Activated CD8-positive, alpha-beta memory T cell treated with anti-CD3 and anti-CD28 coated beads, Interleukin-2, amount 50 U/mL, for 1 hour (primary cell): Measurements from ENCODE around the gene PCIF1.
"Not testable (repeated sequence)": the region's sequence is repeated elsewhere in the genome, so short reads cannot be mapped to it uniquely, and the experiment has no call there.

Experiments used
- DNase-seq: peaks from one replicate; pipeline ENCODE4 v3.0.0-alpha.2; 2020; ENCODE audit errors: extremely low read depth

Gene PCIF1

GRCh38 chr20:45947110-45947866 is 12.8 kb downstream of the PCIF1 start:
- no peak for DNase-seq

DNA sequence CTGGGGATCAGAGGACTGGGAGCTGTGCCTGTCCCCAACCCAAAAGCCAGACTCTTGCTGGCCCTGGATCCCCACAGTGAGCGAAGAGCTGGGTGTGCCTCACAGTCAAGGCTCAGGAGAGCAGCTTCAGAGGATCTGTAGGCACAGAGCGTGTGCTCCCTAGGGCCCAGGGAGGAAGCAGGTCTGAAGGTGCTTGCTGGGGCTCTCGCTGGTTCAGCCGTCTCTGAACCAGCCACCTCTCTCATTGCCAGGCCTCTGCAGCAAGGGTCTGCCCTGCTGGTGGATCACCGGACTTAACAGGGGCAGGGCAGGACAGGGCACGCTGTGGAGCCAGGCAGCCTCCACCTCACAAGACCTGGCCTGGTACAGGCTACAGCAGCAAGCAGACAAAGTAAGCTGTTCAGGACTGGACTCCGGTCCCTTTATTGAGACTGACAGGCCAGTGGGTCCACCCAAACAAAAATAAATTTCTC is 13.8 kb downstream of the PCIF1 start:
- no peak for DNase-seq

GRCh38 chr20:45948742-45949541 is 14.5 kb downstream of the PCIF1 start:
- no peak for DNase-seq

DNA sequence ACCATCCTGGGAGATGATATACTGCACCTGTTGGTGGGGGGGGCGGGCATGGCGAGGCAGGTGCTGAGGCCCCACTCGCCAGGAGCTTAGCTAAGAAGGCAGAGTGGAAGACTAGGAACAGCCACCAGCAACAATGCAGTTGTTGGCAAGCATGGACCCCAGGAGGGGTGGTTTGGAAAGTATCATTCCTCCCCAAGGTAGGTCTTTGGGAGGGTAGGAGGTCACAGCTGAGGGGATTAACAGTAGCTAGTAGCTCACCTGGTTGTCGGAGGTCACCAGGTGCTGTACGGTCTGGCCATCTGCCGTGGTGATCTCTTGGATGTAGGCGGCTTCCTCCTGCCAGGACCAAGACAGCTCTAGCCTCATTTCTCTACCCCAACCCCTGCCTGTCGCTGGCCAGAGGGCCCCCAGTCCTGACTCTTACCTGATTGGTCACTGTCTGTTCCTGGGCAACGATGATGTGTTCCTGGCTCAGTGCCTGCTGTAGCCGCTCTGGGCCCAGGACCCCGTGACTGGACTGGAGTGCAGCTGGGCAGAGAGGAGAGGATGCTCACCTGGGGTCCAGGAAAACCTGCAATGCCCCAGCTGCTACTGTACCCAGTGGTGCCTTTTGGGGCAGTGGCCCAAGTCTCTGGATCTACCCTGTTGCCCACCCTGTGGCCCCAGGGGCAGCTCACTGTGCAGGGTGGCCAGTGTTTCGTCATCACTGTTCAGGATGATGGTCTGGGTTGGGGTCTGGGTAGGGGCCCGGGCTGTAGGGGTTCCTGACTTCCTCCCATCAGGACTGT is 15.3 kb downstream of the PCIF1 start:
- DNase-seq, result no peak

DNA sequence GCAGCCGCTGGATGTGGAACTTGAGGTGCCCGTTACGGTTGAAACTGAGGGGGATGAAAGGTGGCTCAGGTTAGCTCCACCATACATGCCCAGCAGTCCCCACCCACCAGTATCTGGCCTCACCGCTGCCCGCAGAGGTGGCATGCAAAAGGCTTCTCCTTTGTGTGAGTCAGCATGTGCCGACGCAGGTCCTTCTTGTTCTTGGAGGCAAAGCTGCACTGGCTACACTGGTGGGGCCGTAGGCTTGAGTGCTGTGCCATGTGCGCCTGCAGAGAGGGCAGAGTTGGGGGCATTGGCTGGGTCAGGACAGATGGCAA is 15.8 kb downstream of the PCIF1 start:
- no peak for DNase-seq

GRCh38 chr20:45951925-45952834 is 17.7 kb downstream of the PCIF1 start:
- DNase-seq, result no peak

- no peak for DNase-seq
Measured at GRCh38 chr20:45952861-45953260, 18.4 kb downstream of the PCIF1 start.

- no peak for DNase-seq
Measured at GRCh38 chr20:45953672-45954071, 19.2 kb downstream of the PCIF1 start.

DNA sequence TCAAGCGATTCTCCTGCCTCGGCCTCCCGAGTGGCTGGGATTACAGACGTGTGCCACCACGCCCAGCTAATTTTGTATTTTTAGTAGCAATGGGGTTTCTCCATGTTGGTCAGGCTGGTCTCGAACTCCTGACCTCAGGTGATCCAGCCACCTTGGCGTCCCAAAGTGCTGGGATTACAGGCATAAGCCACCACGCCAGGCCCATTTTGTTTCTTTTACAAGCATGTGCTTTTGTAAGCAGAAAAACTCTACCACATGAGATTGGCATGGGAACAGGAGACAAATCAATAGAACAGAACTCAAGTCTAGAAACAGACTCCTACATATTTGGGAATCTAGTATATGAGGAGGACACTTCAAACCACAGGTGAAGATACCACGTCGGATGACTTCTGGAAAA is 21.8 kb downstream of the PCIF1 start:
- not testable (repeated sequence) for DNase-seq

GRCh38 chr20:45957021-45957941 is 22.8 kb downstream of the PCIF1 start:
- DNase-seq, result no peak

GRCh38 chr20:45958593-45958992 is 24.1 kb downstream of the PCIF1 start:
- DNase-seq, result no peak

- DNase-seq, result no peak
Measured at GRCh38 chr20:45959126-45959525, 24.6 kb downstream of the PCIF1 start.

DNA sequence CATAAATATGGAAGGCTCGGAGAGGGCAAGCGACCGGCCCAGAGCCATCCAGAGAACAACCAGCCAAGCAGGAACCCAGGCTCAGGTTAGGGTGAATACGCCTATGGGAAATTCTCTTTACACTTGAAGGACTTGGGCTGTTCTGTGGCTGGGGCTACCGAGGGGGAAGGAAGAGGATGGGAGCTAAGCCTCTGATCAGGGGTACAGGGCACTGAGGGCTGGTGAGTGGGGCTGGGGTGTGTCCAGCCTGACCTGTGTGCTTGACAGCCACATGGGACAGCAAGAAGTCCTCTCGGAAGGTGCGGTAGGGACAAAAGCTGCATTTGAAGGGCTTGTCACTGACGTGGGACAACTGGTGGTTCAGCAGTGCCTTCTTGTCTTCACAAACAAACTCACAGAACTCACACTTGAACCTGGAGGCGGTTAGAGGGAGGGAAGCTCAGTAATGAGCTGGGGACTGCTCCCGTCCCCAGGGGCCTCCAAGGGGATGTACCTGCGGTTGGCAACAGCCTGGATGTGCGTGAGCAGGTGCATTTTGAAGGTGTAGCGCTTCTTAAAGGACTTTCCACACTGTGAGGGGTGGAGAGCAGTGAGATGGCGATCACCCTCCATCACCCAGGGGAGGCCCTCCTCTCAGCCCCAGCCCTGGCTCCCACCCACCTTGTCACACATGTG is 25.6 kb downstream of the PCIF1 start:
- no peak for DNase-seq

- DNase-seq, result no peak
Measured at GRCh38 chr20:45962031-45962755, 27.7 kb downstream of the PCIF1 start.

DNA sequence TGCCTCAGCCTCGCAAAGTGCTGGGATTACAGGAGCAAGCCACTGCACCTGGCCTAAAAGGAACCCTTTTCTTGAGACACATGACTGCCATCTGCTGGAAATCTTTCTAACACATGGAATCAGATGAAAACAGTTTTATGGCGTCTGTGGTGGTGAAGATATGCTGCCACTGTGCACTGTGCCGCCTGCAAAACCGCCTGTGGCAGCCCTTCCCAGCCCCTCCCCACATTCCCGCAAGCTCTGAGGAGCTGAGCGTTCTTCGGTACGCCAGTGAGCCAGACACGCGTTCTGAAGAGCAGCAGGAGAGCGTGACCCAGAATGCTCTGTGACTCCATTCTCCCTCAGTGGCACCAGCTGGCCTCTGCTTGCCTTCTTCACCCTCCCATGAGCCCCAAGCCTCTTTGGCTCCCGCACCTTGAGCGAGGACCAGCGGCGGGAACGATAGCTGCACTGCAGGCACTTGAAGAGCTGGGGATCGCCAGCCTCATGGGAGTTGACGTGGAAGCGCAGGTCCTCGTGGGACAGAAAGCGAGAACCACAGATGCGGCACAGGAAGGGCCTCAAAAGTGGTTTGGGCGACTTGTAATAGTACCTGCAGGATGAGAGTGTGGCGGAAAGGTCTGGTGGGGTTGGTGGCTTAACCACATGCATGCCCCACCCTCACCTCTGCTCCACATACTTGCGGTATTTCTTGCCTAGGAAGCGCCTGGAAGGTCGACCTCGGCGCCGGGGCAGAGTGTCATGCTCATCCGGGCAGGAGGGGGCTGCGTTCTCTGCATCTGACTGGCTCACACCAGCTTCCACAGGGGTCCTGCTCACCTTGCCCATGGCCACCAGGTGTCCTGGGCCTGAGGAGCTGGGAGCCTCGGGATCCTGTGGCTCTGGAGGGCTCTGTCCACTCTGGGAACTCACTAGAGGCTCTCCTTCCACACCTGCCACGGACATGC is 28.8 kb downstream of the PCIF1 start:
- DNase-seq, result no peak

- no peak for DNase-seq
Measured at GRCh38 chr20:45964006-45964400, 29.5 kb downstream of the PCIF1 start.

- no peak for DNase-seq
Measured at GRCh38 chr20:45965169-45966002, 30.9 kb downstream of the PCIF1 start.
